HepG2 (cell line): Measurements from ENCODE around the gene ZNF234. TPM values are rescaled to one million over a fixed set of nuclear protein-coding genes. Genes with fewer than 3 reads are reported as not detected.

Experiments
- CREB1 ChIP-seq, 2 experiments: fragments of 450-650 bp in 1 of 2; IDR thresholded peaks; 2 replicates each; pipeline ENCODE4 v1.6.1; 2016 to 2017; ENCODE audit warnings: control low read depth in 1 of 2, mild to moderate bottlenecking in 1 of 2, missing compliant biosample characterization in 1 of 2, missing genetic modification characterization in 1 of 2
- EZH2 ChIP-seq: conservative IDR thresholded peaks from 2 replicates; pipeline ENCODE4 v1.6.1; 2012; ENCODE audit warnings: mild to moderate bottlenecking, low read depth, low read length, moderate library complexity
- JUNB ChIP-seq: sonication (generic); formaldehyde crosslinking; IDR thresholded peaks from 2 replicates; pipeline ENCODE4 v1.8.0; 2022; ENCODE audit warnings: missing genetic modification reagents, mild to moderate bottlenecking, borderline replicate concordance
- POLR2A ChIP-seq, 2 experiments: IDR thresholded peaks; 2 replicates each; pipeline ENCODE4 v1.6.1; 2011; ENCODE audit warnings: low read depth in 2 of 2, low read length in 2 of 2, mild to moderate bottlenecking in 1 of 2, moderate library complexity in 1 of 2; ENCODE audit not compliant: insufficient read depth in 1 of 2
- SIX1 ChIP-seq: sonication (generic); formaldehyde crosslinking; IDR thresholded peaks from 2 replicates; pipeline ENCODE4 v1.4.0; 2020; ENCODE audit warnings: missing genetic modification reagents, borderline replicate concordance
- SSRP1 ChIP-seq: IDR thresholded peaks from 2 replicates; pipeline ENCODE4 v1.6.1; 2016; ENCODE audit warnings: control low read depth
- TCF7 ChIP-seq: sonication (generic); IDR thresholded peaks from 2 replicates; pipeline ENCODE4 v1.6.1; 2016; ENCODE audit warnings: antibody characterized with exemption, low read depth
- TFAP4 ChIP-seq: sonication (generic); IDR thresholded peaks from 2 replicates; pipeline ENCODE4 v1.6.1; 2016; ENCODE audit warnings: low read depth, borderline replicate concordance
- TMF1 ChIP-seq: sonication (generic); formaldehyde crosslinking; IDR thresholded peaks from 2 replicates; pipeline ENCODE4 v1.8.1; 2022; ENCODE audit warnings: low read depth, missing genetic modification reagents
- TOPORS ChIP-seq: sonication (generic); formaldehyde crosslinking; IDR thresholded peaks from 2 replicates; pipeline ENCODE4 v1.8.0; 2023; ENCODE audit warnings: mild to moderate bottlenecking, missing genetic modification reagents
- ZNF224 ChIP-seq: sonication (generic); formaldehyde crosslinking; IDR thresholded peaks from 2 replicates; pipeline ENCODE4 v1.5.0; 2020; ENCODE audit warnings: mild to moderate bottlenecking, missing genetic modification reagents
- ZNF331 ChIP-seq: sonication (generic); formaldehyde crosslinking; IDR thresholded peaks from 2 replicates; pipeline ENCODE4 v1.4.0; 2020; ENCODE audit warnings: missing genetic modification reagents
- ZNF484 ChIP-seq: sonication (generic); formaldehyde crosslinking; IDR thresholded peaks from 2 replicates; pipeline ENCODE4 v1.5.1; 2020; ENCODE audit warnings: mild to moderate bottlenecking, low read depth, missing genetic modification reagents, borderline replicate concordance
- ZNF646 ChIP-seq: sonication (generic); formaldehyde crosslinking; IDR thresholded peaks from 2 replicates; pipeline ENCODE4 v1.9.0; 2021; ENCODE audit warnings: mild to moderate bottlenecking, missing genetic modification reagents
- ZNF713 ChIP-seq: sonication (generic); formaldehyde crosslinking; IDR thresholded peaks from 2 replicates; pipeline ENCODE4 v1.4.0; 2020; ENCODE audit warnings: mild to moderate bottlenecking, missing genetic modification reagents
- ZNF772 ChIP-seq: sonication (generic); formaldehyde crosslinking; IDR thresholded peaks from 2 replicates; pipeline ENCODE4 v1.5.0; 2020; ENCODE audit warnings: mild to moderate bottlenecking, missing genetic modification reagents
- polyA plus RNA-seq, 8 experiments: library from polyadenylated mRNA; depleted of rRNA in 3 of 8; stranded (reverse) in 7 of 8; unstranded in 1 of 8; fragments of >200 nt; fragmentation: Illumina TruSeq in 4 of 8; extraction: Trizol in 4 of 8; gene quantifications; 2 replicates each; pipeline versions ENCODE4 v1.2.1 to v1.2.3, GENCODE V29; 2011 to 2016; ENCODE audit warnings: low read depth in 4 of 8, missing spikeins in 1 of 8, mixed read lengths in 1 of 8; ENCODE audit not compliant: insufficient read depth in 1 of 8
- total RNA-seq, 5 experiments: library from RNA; depleted of rRNA; stranded (reverse); fragments of >200 nt; fragmentation: Illumina TruSeq; extraction: Trizol; gene quantifications; 2 replicates each; pipeline ENCODE4 v1.2.3, GENCODE V29; 2016; ENCODE audit warnings: low read depth in 1 of 5
- TF ChIP-seq, protein P1 (sequence below): sonication (generic); formaldehyde crosslinking; IDR thresholded peaks from 2 replicates; pipeline ENCODE4 v1.5.0; 2020; ENCODE audit warnings: missing genetic modification reagents
- TF ChIP-seq, protein P2 (sequence below): sonication (generic); formaldehyde crosslinking; IDR thresholded peaks from 2 replicates; pipeline ENCODE4 v1.9.0; 2021; ENCODE audit warnings: missing genetic modification reagents, mild to moderate bottlenecking, borderline replicate concordance

ZNF234 gene
- total and polyA plus RNA-seq, 2 of the 13 experiments (the other 11 are each of a cell fraction or from before 2014, with no cell fraction given), result 3.5 to 11.2 TPM

- TF ChIP-seq TCF7 (no peak), TOPORS (CRISPR knock-in tag) (peak; percentile 33; the same call in 1 of the 2 replicates), POLR2A (IDR thresholded peaks at IDR 0.05; ENCODE audit: insufficient read depth in 1 of 2, low read depth in 2 of 2, low read length in 2 of 2) (peak; percentile 75 to 85), ZNF772 (no peak), JUNB (no peak), CREB1 (IDR thresholded peaks at IDR 0.05) (peak; percentile 72), CREB1 (CRISPR knock-in tag; IDR thresholded peaks at IDR 0.05) (peak; percentile 92), SSRP1 (no peak), ZNF646 (CRISPR knock-in tag) (no peak), ZNF331 (peak; percentile 33; the same call in 1 of the 2 replicates), TFAP4 (peak; percentile 79; the same call in 1 of the 2 replicates), SIX1 (CRISPR knock-in tag) (peak; percentile 49; the same call in 1 of the 2 replicates), EZH2 (no peak), ZNF224 (no peak), ZNF713 (no peak), ZNF484 (CRISPR knock-in tag) (no peak), TMF1 (no peak)
- TF ChIP-seq, protein P1, sequence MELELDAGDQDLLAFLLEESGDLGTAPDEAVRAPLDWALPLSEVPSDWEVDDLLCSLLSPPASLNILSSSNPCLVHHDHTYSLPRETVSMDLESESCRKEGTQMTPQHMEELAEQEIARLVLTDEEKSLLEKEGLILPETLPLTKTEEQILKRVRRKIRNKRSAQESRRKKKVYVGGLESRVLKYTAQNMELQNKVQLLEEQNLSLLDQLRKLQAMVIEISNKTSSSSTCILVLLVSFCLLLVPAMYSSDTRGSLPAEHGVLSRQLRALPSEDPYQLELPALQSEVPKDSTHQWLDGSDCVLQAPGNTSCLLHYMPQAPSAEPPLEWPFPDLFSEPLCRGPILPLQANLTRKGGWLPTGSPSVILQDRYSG (CRISPR knock-in tag), result no peak
- TF ChIP-seq, protein P2, sequence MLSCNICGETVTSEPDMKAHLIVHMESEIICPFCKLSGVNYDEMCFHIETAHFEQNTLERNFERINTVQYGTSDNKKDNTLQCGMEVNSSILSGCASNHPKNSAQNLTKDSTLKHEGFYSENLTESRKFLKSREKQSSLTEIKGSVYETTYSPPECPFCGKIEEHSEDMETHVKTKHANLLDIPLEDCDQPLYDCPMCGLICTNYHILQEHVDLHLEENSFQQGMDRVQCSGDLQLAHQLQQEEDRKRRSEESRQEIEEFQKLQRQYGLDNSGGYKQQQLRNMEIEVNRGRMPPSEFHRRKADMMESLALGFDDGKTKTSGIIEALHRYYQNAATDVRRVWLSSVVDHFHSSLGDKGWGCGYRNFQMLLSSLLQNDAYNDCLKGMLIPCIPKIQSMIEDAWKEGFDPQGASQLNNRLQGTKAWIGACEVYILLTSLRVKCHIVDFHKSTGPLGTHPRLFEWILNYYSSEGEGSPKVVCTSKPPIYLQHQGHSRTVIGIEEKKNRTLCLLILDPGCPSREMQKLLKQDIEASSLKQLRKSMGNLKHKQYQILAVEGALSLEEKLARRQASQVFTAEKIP (CRISPR knock-in tag), result no peak
These were observed 23.5 kb downstream of the ZNF234 start, which contains the start of gene ZNF226 (continued) for GRCh38 chr19:44164673-44165512.
